MG63 (cell line): ENCODE measurements around the gene SAMMSON. TPM values are rescaled to one million over a fixed set of nuclear protein-coding genes. Genes with fewer than 3 reads are reported as not detected.

Source experiments
- DNase-seq: peaks from one replicate; pipeline ENCODE4 v3.0.0-alpha.2; 2020
- H3K27me3 ChIP-seq: fragments of 250-450 bp; sonication (Bioruptor Pico); 2 replicates; pipeline ENCODE4 v1.5.1; 2020; ENCODE audit warnings: mild to moderate bottlenecking, moderate library complexity
- H3K36me3 ChIP-seq: fragments of 250-450 bp; sonication (Bioruptor Pico); 2 replicates; pipeline ENCODE4 v1.5.1; 2020; ENCODE audit warnings: mild to moderate bottlenecking, moderate library complexity
- H3K4me3 ChIP-seq: fragments of 250-450 bp; sonication (Bioruptor Pico); 2 replicates; pipeline ENCODE4 v1.5.1; 2020; ENCODE audit warnings: mild to moderate bottlenecking, moderate library complexity
- H3K9me3 ChIP-seq: fragments of 250-450 bp; sonication (Bioruptor Pico); 2 replicates; pipeline ENCODE4 v1.5.1; 2020; ENCODE audit warnings: mild to moderate bottlenecking, moderate library complexity
- total RNA-seq: library from RNA; depleted of rRNA; stranded (reverse); fragments of >200 nt; shearing (Covaris generic); gene quantifications from 2 replicates; pipeline ENCODE4 v1.2.3, GENCODE V29; 2014; ENCODE audit warnings: low replicate concordance

The SAMMSON gene
- total RNA-seq, 1 experiment from 2014 or later = not detected

- no peaks in the 10 kb centered on the region; the same call in 1 of the 2 replicates for H3K9me3 ChIP-seq
- H3K4me3 ChIP-seq = no peak overlapping the region
- H3K27me3 ChIP-seq = no peaks in the 10 kb centered on the region
- H3K36me3 ChIP-seq = no peaks in the 10 kb centered on the region
- DNase-seq = no peak
Measured at GRCh38 chr3:70111411-70111810, 111.9 kb downstream of the SAMMSON start.

DNA sequence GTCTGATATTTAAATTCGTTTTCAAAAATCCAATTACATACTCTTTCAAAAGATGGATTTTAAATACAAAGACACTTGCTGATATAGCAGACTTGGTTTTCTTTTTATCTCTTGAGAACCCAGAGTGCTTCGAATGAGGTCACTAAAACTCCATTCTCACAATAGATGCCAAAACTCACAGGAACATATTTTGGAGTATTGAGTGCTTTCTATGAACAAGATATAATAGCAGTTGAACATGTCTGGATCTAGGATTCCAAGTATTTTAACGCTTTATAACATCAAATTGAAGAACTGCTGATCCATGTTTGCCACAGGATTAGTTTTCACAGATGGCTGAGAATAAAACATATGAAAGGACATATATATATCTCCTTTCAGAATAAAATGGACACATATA is 113.2 kb downstream of the SAMMSON start:
- no peak overlapping the region for H3K4me3 ChIP-seq
- DNase-seq = no peak
- no peaks in the 10 kb centered on the region for H3K36me3 ChIP-seq
- H3K9me3 ChIP-seq = no peaks in the 10 kb centered on the region; the same call in 1 of the 2 replicates
- no peaks in the 10 kb centered on the region for H3K27me3 ChIP-seq

- Histone ChIP-seq H3K27me3 (no peaks in the 10 kb centered on the region), H3K36me3 (no peaks in the 10 kb centered on the region), H3K4me3 (no peak overlapping the region), H3K9me3 (no peaks in the 10 kb centered on the region; the same call in 1 of the 2 replicates)
- DNase-seq = no peak
Measured at GRCh38 chr3:70114431-70114830, 114.9 kb downstream of the SAMMSON start.

DNA sequence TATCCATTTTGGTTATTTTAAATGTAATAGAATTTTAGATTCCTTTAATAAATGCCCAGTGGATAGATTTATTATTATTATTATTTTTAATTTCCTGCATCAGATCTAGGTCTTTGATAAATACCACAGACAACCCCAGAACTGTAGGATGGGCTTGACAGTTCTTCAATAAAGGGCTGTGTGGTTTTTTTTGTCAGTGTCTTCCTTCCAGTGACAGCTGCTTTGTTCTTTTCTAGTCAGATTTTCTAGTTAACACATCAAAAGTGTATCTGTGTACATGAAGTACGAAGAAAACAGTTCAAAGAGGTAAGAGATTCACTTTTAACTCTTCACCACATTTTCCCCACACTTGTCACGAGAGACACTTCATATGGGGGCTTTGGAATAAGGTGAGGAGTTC is 120.3 kb downstream of the SAMMSON start:
- DNase-seq = no peak
- no peaks in the 10 kb centered on the region for H3K36me3 ChIP-seq
- no peak overlapping the region for H3K4me3 ChIP-seq
- no peaks in the 10 kb centered on the region for H3K27me3 ChIP-seq
- H3K9me3 ChIP-seq = no peaks in the 10 kb centered on the region; the same call in 1 of the 2 replicates
